ENCODE measurements around the gene ADAMTSL1. TPM values are rescaled to one million over a fixed set of nuclear protein-coding genes. Genes with fewer than 3 reads are reported as not detected.

Gene ADAMTSL1
- total RNA-seq, 4 donors from 2014 or later, result 0.32 to 2.3 (median 1.3) TPM

DNA sequence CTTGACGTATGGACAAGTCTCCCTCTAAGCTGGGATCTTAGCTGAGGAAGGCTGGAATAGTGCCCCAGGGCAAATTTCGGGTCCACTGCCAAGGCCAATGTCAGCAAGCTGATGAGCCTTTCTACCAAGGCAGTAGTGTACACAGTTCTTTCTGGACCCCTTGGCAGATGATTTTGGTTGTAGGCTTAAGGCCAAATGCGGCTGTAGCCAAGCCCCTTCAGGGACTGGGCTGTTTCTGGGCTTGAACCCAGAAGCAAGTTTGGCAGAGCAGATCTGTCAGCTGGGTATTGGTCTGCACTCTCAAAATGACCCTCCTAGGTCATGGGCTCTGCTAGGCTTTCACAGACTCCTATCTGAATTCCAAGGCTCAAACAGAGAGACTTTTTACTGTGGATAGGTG, 121.6 kb downstream of the ADAMTSL1 start:
- Histone ChIP-seq H3K4me1 (peaks cover 4% of the 10 kb centered on the region), H3K36me3 (no peaks in the 10 kb centered on the region), H3K9me3 (no peaks in the 10 kb centered on the region), H3K27ac (no peak overlapping the region), H3K27me3 (no peaks in the 10 kb centered on the region), H3K4me3 (no peak overlapping the region)
- WGBS, result 53% methylated on average over 2 of the region's 3 CpGs
- no peak for TF ChIP-seq POLR2AphosphoS5 (IDR thresholded peaks at IDR 0.05)
- DNase-seq (ENCODE audit: low spot score in 2 of 2), result no peak

DNA sequence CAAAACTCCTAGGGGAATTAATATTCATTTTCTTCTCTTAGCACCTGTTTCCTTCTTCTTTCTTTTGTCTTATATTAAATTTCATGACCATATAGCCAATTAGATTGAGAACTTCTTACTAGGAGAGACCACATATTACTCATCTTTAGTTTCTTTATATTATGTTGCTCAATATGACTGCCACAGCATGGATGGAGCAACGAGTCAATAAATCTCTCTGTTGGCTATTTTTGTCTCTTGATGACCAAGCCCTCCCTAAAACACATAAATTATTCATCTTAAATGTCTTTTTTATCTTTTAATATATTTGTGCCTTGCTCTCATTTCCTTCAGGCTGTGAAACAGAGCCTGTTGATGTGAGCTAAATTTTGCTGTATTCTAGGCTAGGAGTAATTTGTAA, 123.0 kb downstream of the ADAMTSL1 start:
- WGBS, result 47% methylated on average over 1 of the region's 1 CpG
- TF ChIP-seq POLR2A (IDR thresholded peaks at IDR 0.05) (no peak), POLR2AphosphoS5 (IDR thresholded peaks at IDR 0.05) (no peak), EP300 (IDR thresholded peaks at IDR 0.05) (no peak)
- TF ChIP-seq, protein P1, sequence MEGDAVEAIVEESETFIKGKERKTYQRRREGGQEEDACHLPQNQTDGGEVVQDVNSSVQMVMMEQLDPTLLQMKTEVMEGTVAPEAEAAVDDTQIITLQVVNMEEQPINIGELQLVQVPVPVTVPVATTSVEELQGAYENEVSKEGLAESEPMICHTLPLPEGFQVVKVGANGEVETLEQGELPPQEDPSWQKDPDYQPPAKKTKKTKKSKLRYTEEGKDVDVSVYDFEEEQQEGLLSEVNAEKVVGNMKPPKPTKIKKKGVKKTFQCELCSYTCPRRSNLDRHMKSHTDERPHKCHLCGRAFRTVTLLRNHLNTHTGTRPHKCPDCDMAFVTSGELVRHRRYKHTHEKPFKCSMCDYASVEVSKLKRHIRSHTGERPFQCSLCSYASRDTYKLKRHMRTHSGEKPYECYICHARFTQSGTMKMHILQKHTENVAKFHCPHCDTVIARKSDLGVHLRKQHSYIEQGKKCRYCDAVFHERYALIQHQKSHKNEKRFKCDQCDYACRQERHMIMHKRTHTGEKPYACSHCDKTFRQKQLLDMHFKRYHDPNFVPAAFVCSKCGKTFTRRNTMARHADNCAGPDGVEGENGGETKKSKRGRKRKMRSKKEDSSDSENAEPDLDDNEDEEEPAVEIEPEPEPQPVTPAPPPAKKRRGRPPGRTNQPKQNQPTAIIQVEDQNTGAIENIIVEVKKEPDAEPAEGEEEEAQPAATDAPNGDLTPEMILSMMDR (IDR thresholded peaks at IDR 0.05), result no peak
- no peak overlapping the region for H3K27ac ChIP-seq

GRCh38 chr9:18598969-18599368, 125.0 kb downstream of the ADAMTSL1 start:
- TF ChIP-seq EP300 (IDR thresholded peaks at IDR 0.05) (no peak), POLR2AphosphoS5 (IDR thresholded peaks at IDR 0.05) (no peak), POLR2A (IDR thresholded peaks at IDR 0.05) (no peak)
- TF ChIP-seq, protein P1 (IDR thresholded peaks at IDR 0.05), result no peak
- no peak for DNase-seq (ENCODE audit: low spot score in 2 of 2)
- H3K4me1 ChIP-seq, result peaks cover 4% of the 10 kb centered on the region
- H3K27ac ChIP-seq, result no peak overlapping the region
- no peaks in the 10 kb centered on the region for H3K9me3 ChIP-seq
- H3K27me3 ChIP-seq, result no peaks in the 10 kb centered on the region
- WGBS, result 89% methylated on average over 1 of the region's 1 CpG
- no peak overlapping the region for H3K4me3 ChIP-seq
- H3K36me3 ChIP-seq, result no peaks in the 10 kb centered on the region

More for the DNA sequence above, 123.0 kb downstream of the ADAMTSL1 start:
- Histone ChIP-seq H3K4me1 (peaks cover 4% of the 10 kb centered on the region), H3K4me3 (no peak overlapping the region), H3K9me3 (no peaks in the 10 kb centered on the region), H3K36me3 (no peaks in the 10 kb centered on the region), H3K27me3 (no peaks in the 10 kb centered on the region)
- no peak for DNase-seq (ENCODE audit: low spot score in 2 of 2)

DNA sequence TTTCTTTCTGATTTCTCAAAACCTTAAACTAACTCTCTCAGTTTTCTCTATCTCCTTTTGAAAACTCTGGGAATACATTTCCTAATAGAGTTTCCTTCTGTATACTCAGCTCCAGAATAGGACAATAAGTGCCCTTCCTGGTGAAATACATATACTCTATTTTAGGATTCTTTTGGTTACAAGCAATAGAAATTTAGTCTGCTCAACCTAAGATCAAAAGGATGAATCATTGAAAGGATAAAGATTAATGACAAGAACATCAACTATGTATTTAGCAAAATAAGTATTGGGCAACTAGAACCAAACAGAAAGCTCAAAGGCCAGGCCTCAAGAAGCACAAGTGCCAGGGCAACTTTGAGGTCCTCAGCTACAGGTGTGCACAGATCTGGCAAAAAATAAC, 127.1 kb downstream of the ADAMTSL1 start:
- no peaks in the 10 kb centered on the region for H3K9me3 ChIP-seq
- peaks cover 11% of the 10 kb centered on the region for H3K4me1 ChIP-seq
- H3K27ac ChIP-seq, result no peak overlapping the region
- TF ChIP-seq, protein P1 (IDR thresholded peaks at IDR 0.05), result no peak
- H3K27me3 ChIP-seq, result no peaks in the 10 kb centered on the region
- H3K36me3 ChIP-seq, result no peaks in the 10 kb centered on the region
- no peak for DNase-seq (ENCODE audit: low spot score in 2 of 2)
- H3K4me3 ChIP-seq, result no peak overlapping the region

GRCh38 chr9:18601956-18602355, 128.0 kb downstream of the ADAMTSL1 start:
- Histone ChIP-seq H3K9me3 (no peaks in the 10 kb centered on the region), H3K27ac (no peak overlapping the region), H3K27me3 (no peaks in the 10 kb centered on the region), H3K36me3 (no peaks in the 10 kb centered on the region), H3K4me3 (no peak overlapping the region), H3K4me1 (peaks cover 13% of the 10 kb centered on the region)
- 80% methylated on average over 2 of the region's 2 CpGs for WGBS
- DNase-seq (ENCODE audit: low spot score in 2 of 2), result no peak
- TF ChIP-seq, protein P1 (IDR thresholded peaks at IDR 0.05), result no peak
- no peak for TF ChIP-seq POLR2AphosphoS5 (IDR thresholded peaks at IDR 0.05)
- no peak for TF ChIP-seq EP300 (IDR thresholded peaks at IDR 0.05)
- TF ChIP-seq POLR2A (IDR thresholded peaks at IDR 0.05), result no peak

All from suprapubic skin (tissue), 4 donors.